HL-60/S4 treated with phorbol 12-myristate 13-acetate at 8.2 ng/mL for 4 days and 3 days (cell line): Measurements from ENCODE around the gene NSD1.

Source experiments
- in situ Hi-C: fragments of 300-500 bp; cut with MboI; formaldehyde crosslinking; loops from 2 replicates; pipeline ENCODE4 v1.15.0; 2022; ENCODE audit warnings: low sequenced_read_pairs

Gene NSD1

GRCh38 chr5:177096162-177097015 lies 37.2 kb upstream of the NSD1 start:
- in situ Hi-C loops: no loop called here

GRCh38 chr5:177097016-177097985 lies 36.3 kb upstream of the NSD1 start:
- in situ Hi-C loops: no loop called here

- in situ Hi-C loops: no loop called here
Observed at GRCh38 chr5:177098120-177098469, 35.5 kb upstream of the NSD1 start.

GRCh38 chr5:177098470-177099141 lies 35.0 kb upstream of the NSD1 start:
- in situ Hi-C loops: no loop called here

GRCh38 chr5:177099422-177100093 lies 34.0 kb upstream of the NSD1 start:
- in situ Hi-C loops: loop anchor here (25.0 kb wide), 1 partner anchor 437 kb away; no protein-coding TSS in a partner anchor

GRCh38 chr5:177100714-177101121 lies 32.9 kb upstream of the NSD1 start:
- in situ Hi-C loops: loop anchor here (25.0 kb wide), 1 partner anchor 438 kb away; no protein-coding TSS in a partner anchor

- in situ Hi-C loops: loop anchor here (25.0 kb wide), 1 partner anchor 441 kb away; no protein-coding TSS in a partner anchor
Observed at GRCh38 chr5:177103523-177104253, 29.9 kb upstream of the NSD1 start.

- in situ Hi-C loops: loop anchor here (25.0 kb wide), 1 partner anchor 444 kb away; no protein-coding TSS in a partner anchor
Observed at GRCh38 chr5:177105691-177106476, 27.7 kb upstream of the NSD1 start.

GRCh38 chr5:177107159-177107558 lies 26.4 kb upstream of the NSD1 start:
- in situ Hi-C loops: loop anchor here (25.0 kb wide), 1 partner anchor 445 kb away; no protein-coding TSS in a partner anchor

- in situ Hi-C loops: loop anchor here (25.0 kb wide), 1 partner anchor 448 kb away; no protein-coding TSS in a partner anchor
Observed at GRCh38 chr5:177109810-177110209, 23.8 kb upstream of the NSD1 start.

GRCh38 chr5:177111720-177112394 lies 21.7 kb upstream of the NSD1 start:
- in situ Hi-C loops: loop anchor here (25.0 kb wide), 1 partner anchor 450 kb away; no protein-coding TSS in a partner anchor

GRCh38 chr5:177112589-177113220 lies 20.9 kb upstream of the NSD1 start:
- in situ Hi-C loops: loop anchor here (25.0 kb wide), 1 partner anchor 450 kb away; no protein-coding TSS in a partner anchor

GRCh38 chr5:177113566-177114424 lies 19.8 kb upstream of the NSD1 start:
- in situ Hi-C loops: loop anchor here (25.0 kb wide), 1 partner anchor 451 kb away; no protein-coding TSS in a partner anchor

- in situ Hi-C loops: loop anchor here (25.0 kb wide), 1 partner anchor 455 kb away; no protein-coding TSS in a partner anchor
Observed at GRCh38 chr5:177116631-177117373, 16.8 kb upstream of the NSD1 start.

- in situ Hi-C loops: loop anchor here (25.0 kb wide), 1 partner anchor 455 kb away; no protein-coding TSS in a partner anchor
Observed at GRCh38 chr5:177117441-177118045, 16.0 kb upstream of the NSD1 start.
